ENCODE results near the gene SPAG8. TPM values are rescaled to one million over a fixed set of nuclear protein-coding genes. Genes with fewer than 3 reads are reported as not detected.

The SPAG8 gene
- total and polyA plus RNA-seq, 11 donors, result 0.58 to 4.2 (median 2.5) TPM

DNA sequence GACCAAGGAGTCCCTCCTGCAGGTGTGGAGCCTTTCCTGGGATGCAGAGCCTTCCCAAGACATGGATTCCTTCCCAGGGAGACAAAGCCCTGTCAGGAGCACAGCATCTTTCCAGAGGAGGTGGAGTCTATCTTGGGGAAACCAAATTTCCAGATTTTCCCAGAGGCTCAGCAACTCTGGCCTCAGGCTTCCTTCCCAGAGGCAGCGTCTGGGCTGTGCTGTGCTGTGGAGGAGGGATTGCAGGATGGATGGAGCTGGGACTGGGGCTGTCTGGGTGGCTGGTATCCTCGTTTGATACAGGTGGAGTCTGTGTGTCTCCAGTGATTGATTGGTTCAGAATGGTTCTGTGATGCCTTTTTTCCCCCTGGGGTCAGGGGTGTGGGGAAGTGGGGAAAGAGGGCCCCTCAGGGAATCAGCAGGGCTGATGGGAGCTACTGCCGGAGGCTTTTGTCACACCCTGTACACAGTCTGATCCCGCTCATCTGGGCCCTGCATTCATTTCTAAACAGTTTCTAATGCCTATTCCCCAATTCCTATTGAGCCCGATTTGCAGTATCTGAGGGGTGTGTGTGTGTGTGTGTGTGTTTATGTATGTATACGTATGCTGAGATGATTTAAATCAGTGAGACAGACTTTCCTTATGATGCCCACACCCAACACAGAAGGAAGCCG, 42.2 kb upstream of the SPAG8 start:
- TF ChIP-seq, protein P1, sequence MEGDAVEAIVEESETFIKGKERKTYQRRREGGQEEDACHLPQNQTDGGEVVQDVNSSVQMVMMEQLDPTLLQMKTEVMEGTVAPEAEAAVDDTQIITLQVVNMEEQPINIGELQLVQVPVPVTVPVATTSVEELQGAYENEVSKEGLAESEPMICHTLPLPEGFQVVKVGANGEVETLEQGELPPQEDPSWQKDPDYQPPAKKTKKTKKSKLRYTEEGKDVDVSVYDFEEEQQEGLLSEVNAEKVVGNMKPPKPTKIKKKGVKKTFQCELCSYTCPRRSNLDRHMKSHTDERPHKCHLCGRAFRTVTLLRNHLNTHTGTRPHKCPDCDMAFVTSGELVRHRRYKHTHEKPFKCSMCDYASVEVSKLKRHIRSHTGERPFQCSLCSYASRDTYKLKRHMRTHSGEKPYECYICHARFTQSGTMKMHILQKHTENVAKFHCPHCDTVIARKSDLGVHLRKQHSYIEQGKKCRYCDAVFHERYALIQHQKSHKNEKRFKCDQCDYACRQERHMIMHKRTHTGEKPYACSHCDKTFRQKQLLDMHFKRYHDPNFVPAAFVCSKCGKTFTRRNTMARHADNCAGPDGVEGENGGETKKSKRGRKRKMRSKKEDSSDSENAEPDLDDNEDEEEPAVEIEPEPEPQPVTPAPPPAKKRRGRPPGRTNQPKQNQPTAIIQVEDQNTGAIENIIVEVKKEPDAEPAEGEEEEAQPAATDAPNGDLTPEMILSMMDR (IDR thresholded peaks at IDR 0.05), result no peak
- TF ChIP-seq POLR2A (IDR thresholded peaks at IDR 0.05), result no peak
- Histone ChIP-seq H3K9me3 (no peaks in the 10 kb centered on the region), H3K27me3 (peaks cover 0 to 18% (median 0%) of the 10 kb centered on the region in 9 donors), H3K27ac (no peak overlapping the region), H3K36me3 (peaks cover 0 to 16% (median 0%) of the 10 kb centered on the region in 9 donors), H3K4me3 (no peak overlapping the region), H3K4me1 (peaks cover 0 to 13% (median 0%) of the 10 kb centered on the region in 12 donors)
- no peak for DNase-seq
- 86 to 89% (median 87%) methylated on average over 7 of the region's 7 CpGs for WGBS, 4 donors
- intact Hi-C loops (cut with DNase I), result no loop called here
- no peak for ATAC-seq

DNA sequence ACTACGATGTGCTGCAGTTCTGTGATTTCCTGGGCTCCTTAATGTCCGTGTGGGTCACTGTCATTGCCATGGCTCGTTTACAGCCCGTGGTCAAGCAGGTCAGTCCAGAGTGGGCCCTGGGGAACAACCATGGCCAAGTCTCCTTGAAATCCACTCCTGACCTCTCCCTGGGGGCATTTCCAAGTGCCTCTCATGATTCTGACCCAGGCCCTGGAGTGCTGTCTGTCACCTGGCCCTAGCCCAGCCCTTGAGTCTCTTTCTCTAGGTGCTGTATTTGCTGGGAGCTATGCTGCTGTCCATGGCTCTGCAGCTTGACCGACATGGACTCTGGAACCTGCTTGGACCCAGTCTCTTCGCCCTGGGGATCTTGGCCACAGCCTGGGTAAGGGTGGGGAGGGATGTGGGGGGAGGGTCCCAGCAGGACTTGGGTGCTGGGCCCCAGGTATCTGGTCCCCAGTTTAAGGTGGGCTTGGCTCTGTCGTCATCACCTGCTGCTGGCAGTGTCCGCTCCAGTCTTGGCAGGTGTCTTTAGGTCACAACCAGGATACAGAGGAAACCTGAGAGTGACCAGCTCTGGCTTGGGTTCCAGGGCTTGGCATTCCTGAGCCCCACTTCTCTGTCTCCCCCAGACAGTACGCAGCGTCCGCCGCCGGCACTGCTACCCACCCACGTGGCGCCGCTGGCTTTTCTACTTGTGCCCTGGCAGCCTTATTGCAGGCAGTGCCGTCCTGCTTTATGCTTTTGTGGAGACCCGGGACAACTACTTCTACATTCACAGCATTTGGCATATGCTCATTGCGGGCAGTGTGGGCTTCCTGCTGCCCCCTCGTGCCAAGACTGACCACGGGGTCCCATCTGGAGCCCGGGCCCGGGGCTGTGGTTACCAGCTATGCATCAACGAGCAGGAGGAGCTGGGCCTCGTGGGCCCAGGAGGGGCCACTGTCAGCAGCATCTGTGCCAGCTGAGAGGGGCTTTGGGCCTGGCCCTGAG, 41.1 kb upstream of the SPAG8 start:
- DNase-seq (peak in 1 of 5 donors; percentile 5), ATAC-seq (no peak)
- TF ChIP-seq, protein P1 (IDR thresholded peaks at IDR 0.05), result no peak
- TF ChIP-seq POLR2A (IDR thresholded peaks at IDR 0.05), result no peak
- peaks cover 0 to 18% (median 0%) of the 10 kb centered on the region in 9 donors for H3K27me3 ChIP-seq
- H3K9me3 ChIP-seq, result no peaks in the 10 kb centered on the region
- 91 to 96% (median 93%) methylated on average over 15 to 25 of the region's 25 CpGs for WGBS, 4 donors
- H3K36me3 ChIP-seq, result peaks cover 0 to 16% (median 0%) of the 10 kb centered on the region in 9 donors
- no peak overlapping the region for H3K27ac ChIP-seq
- intact Hi-C loops (cut with DNase I), result no loop called here
- H3K4me3 ChIP-seq, result no peak overlapping the region
- H3K4me1 ChIP-seq, result peaks cover 0 to 9% (median 1%) of the 10 kb centered on the region in 12 donors

DNA sequence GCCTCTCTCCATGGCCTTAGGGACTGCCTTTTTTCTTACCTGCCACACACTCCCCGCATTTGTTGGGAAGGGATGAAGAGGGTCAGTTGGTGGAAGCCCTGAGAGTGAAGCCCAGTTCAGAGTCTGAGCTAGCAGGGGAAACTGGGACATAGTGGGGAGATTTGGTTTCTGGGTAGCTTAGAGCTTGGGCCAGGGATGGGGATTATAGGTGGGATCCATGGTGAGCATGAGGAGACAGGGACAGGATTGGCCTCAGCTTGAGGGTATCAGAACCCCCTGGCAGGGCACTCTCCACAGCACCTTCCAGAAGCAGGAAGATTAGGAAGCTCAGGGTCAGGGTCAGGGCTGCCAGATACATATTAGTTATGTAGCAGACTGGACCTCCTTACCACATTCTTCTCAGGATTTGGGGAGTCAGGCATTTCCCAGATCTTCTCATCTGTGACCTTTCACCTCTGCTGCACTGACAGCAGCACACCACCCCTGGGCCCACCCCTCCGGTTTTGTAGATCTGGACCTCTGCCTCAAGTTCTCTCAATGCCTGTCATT, 40.3 kb upstream of the SPAG8 start:
- WGBS, 4 donors, result 93 to 96% (median 95%) methylated on average over 2 of the region's 2 CpGs
- ATAC-seq (no peak), DNase-seq (peak in 1 of 5 donors; percentile 4)
- no peak overlapping the region for H3K4me3 ChIP-seq
- H3K9me3 ChIP-seq, result no peaks in the 10 kb centered on the region
- peaks cover 0 to 19% (median under 1%) of the 10 kb centered on the region in 9 donors for H3K36me3 ChIP-seq
- H3K27ac ChIP-seq, result no peak overlapping the region
- no peak for TF ChIP-seq POLR2A (IDR thresholded peaks at IDR 0.05)
- TF ChIP-seq, protein P1 (IDR thresholded peaks at IDR 0.05), result no peak
- H3K4me1 ChIP-seq, result peaks cover 0 to 16% (median 9%) of the 10 kb centered on the region in 12 donors
- intact Hi-C loops (cut with DNase I), result no loop called here
- H3K27me3 ChIP-seq, result peaks cover 0 to 23% (median 0%) of the 10 kb centered on the region in 9 donors
